Chondrocyte (in vitro differentiated cells): Measurements from ENCODE around the gene FN3K. TPM values are rescaled to one million over a fixed set of nuclear protein-coding genes. Genes with fewer than 3 reads are reported as not detected.

ENCODE experiments used
- DNase-seq: peaks from one replicate; pipeline ENCODE4 v3.0.0; 2021; ENCODE audit warnings: mixed read lengths, low spot score
- H3K27ac Mint-ChIP-seq: one replicate; pipeline ENCODE4 v1.8.0; 2021; ENCODE audit warnings: mild to moderate bottlenecking, moderate library complexity, mixed read lengths; ENCODE audit not compliant: unreplicated experiment
- H3K27me3 Mint-ChIP-seq: 2 replicates; pipeline ENCODE4 v1.8.0; 2021; ENCODE audit warnings: low read depth, mixed read lengths
- H3K36me3 Mint-ChIP-seq: 2 replicates; pipeline ENCODE4 v1.8.0; 2021; ENCODE audit warnings: low read depth, mixed read lengths
- H3K4me1 Mint-ChIP-seq: 2 replicates; pipeline ENCODE4 v1.8.0; 2021; ENCODE audit warnings: low read depth, mild to moderate bottlenecking, mixed read lengths
- H3K4me3 Mint-ChIP-seq: one replicate; pipeline ENCODE4 v1.8.0; 2021; ENCODE audit warnings: mild to moderate bottlenecking, moderate library complexity, mixed read lengths; ENCODE audit not compliant: unreplicated experiment
- H3K9me3 Mint-ChIP-seq: 2 replicates; pipeline ENCODE4 v1.8.0; 2021; ENCODE audit warnings: low read depth, mixed read lengths
- long read RNA-seq: library from polyadenylated mRNA; stranded (forward); transcript quantifications from one replicate; pipeline ENCODE4 v2.0.0, GENCODE V29; 2021
- total RNA-seq: library from RNA; stranded (reverse); gene quantifications from 3 replicates; pipeline ENCODE4 v1.2.1, GENCODE V29; 2021
- TF ChIP-seq, protein P1 (sequence below): fragments of 200-600 bp; sonication (generic); IDR thresholded peaks from 2 replicates; pipeline ENCODE4 v1.5.0; 2021; ENCODE audit warnings: antibody characterized with exemption, mild to moderate bottlenecking, moderate library complexity

Gene FN3K
- 16.2 to 20.5 TPM (median 19.0 TPM) in 3 replicates for total RNA-seq
- long read RNA-seq, partial matches to known transcripts, result 0 of 2 reads
- long read RNA-seq, other reads (novel, unspliced or antisense), result 2 of 2 reads

DNA sequence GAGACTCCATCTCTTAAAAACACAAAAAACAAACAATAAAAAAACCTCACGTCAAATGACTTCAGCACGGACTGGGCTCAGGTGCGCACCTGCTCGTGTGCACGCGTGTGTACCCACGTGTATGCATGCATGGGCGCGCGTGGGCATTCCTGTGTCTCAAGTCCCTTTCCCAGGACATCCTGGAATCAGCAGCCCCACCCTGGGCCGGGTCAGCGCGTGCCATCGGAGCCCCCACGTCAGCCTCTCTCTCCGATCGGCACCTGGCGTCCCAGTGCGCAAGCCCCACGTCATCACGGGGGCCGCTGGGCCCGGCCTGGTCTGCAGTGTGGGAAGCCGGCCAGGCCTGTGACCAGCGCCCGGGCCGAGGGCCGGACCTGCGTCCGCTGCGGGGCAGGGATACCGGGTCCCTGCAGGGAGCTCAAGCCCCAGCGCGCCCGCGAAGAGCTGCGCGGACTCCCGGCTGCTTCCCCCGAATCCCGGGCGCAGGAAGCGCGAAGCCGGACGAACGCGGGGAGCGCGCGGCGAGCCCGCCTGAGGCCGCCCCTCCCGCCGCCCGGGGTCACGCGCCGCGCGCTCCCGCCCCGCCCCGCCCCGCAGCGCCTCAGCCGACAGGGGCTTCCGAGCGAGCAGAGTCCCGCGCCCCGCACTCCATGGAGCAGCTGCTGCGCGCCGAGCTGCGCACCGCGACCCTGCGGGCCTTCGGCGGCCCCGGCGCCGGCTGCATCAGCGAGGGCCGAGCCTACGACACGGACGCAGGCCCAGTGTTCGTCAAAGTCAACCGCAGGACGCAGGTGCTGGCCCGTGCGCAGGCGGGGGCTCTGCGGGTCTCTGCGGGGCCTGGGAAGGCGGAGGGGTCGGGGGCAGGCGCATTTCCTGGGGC lies at the start of gene FN3K:
Gene FN3K, plus strand, starts transcription at position 629 of the 880 bp plus-strand sequence. Its CDS starts 22 bp downstream, at position 651.
- TF ChIP-seq, protein P1, sequence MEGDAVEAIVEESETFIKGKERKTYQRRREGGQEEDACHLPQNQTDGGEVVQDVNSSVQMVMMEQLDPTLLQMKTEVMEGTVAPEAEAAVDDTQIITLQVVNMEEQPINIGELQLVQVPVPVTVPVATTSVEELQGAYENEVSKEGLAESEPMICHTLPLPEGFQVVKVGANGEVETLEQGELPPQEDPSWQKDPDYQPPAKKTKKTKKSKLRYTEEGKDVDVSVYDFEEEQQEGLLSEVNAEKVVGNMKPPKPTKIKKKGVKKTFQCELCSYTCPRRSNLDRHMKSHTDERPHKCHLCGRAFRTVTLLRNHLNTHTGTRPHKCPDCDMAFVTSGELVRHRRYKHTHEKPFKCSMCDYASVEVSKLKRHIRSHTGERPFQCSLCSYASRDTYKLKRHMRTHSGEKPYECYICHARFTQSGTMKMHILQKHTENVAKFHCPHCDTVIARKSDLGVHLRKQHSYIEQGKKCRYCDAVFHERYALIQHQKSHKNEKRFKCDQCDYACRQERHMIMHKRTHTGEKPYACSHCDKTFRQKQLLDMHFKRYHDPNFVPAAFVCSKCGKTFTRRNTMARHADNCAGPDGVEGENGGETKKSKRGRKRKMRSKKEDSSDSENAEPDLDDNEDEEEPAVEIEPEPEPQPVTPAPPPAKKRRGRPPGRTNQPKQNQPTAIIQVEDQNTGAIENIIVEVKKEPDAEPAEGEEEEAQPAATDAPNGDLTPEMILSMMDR, result no peak
- peak within 1 kb of the TSS; percentile 36 for H3K27ac Mint-ChIP-seq
- peaks cover 9% of the 10 kb centered on the region for H3K4me1 Mint-ChIP-seq
- peaks cover 14% of the 10 kb centered on the region for H3K36me3 Mint-ChIP-seq
- peaks cover 2% of the 10 kb centered on the region for H3K9me3 Mint-ChIP-seq
- H3K27me3 Mint-ChIP-seq, result no peaks in the 10 kb centered on the region
- H3K4me3 Mint-ChIP-seq, result peak within 1 kb of the TSS; percentile 70
- no peak for DNase-seq

GRCh38 chr17:82686366-82687324 lies 48.8 kb upstream of the FN3K start:
- Mint-ChIP-seq H3K27me3 (no peaks in the 10 kb centered on the region), H3K4me1 (peaks cover 7% of the 10 kb centered on the region), H3K4me3 (no peak overlapping the region), H3K36me3 (peaks cover 10% of the 10 kb centered on the region), H3K27ac (no peak overlapping the region), H3K9me3 (peaks cover 8% of the 10 kb centered on the region)
- TF ChIP-seq, protein P1, result no peak
- DNase-seq, result peak; percentile 55

GRCh38 chr17:82687375-82687861 lies 48.0 kb upstream of the FN3K start:
- DNase-seq, result peak; percentile 64
- H3K9me3 Mint-ChIP-seq, result peaks cover under 1% of the 10 kb centered on the region
- TF ChIP-seq, protein P1, result no peak
- H3K36me3 Mint-ChIP-seq, result peaks cover 8% of the 10 kb centered on the region
- H3K27ac Mint-ChIP-seq, result no peak overlapping the region
- no peaks in the 10 kb centered on the region for H3K27me3 Mint-ChIP-seq
- no peak overlapping the region for H3K4me3 Mint-ChIP-seq
- H3K4me1 Mint-ChIP-seq, result peaks cover 7% of the 10 kb centered on the region

GRCh38 chr17:82687871-82688270 lies 47.5 kb upstream of the FN3K start:
- H3K27me3 Mint-ChIP-seq, result no peaks in the 10 kb centered on the region
- peaks cover 7% of the 10 kb centered on the region for H3K4me1 Mint-ChIP-seq
- H3K36me3 Mint-ChIP-seq, result peaks cover 8% of the 10 kb centered on the region
- H3K27ac Mint-ChIP-seq, result no peak overlapping the region
- TF ChIP-seq, protein P1, result no peak
- no peak for DNase-seq
- no peaks in the 10 kb centered on the region for H3K9me3 Mint-ChIP-seq
- H3K4me3 Mint-ChIP-seq, result no peak overlapping the region
